GM15510 (cell line): ENCODE results near the gene SORCS2.

Source experiments
- POLR2A ChIP-seq: IDR thresholded peaks from 3 replicates; pipeline ENCODE4 v1.6.1; 2011; ENCODE audit warnings: borderline replicate concordance; ENCODE audit not compliant: insufficient read length; ENCODE audit errors: extremely low read depth

The SORCS2 gene

GRCh38 chr4:7399440-7400234, 207.3 kb downstream of the SORCS2 start:
- no peak for TF ChIP-seq POLR2A

DNA sequence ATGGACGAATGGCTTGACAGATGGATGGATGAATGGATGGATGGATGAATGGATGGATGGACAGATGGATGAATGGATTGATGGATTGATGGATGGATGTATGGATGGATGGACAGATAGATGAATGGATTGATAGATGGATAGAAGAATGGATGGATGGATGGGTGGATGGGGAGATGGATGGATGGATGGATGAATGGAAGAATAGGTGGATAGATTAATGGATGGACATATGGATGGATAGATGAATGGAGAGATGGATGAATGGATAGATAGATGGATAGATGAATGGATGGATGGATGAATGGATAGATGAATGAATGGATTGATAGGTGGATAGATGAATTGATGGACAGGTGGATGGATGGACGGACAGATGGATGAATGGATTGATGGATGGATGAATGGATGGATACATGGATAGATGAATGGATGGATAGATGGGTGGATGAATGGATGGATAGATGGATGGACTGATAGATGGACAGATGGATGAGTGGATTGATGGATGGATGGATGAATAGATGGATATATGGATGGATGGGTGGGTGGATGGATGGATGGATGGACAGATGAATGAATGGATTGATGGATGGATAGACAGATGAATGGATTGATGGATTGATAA, 208.4 kb downstream of the SORCS2 start:
- no peak for TF ChIP-seq POLR2A

GRCh38 chr4:7402526-7402925, 210.2 kb downstream of the SORCS2 start:
- no peak for TF ChIP-seq POLR2A

GRCh38 chr4:7403001-7403400, 210.7 kb downstream of the SORCS2 start:
- no peak for TF ChIP-seq POLR2A

DNA sequence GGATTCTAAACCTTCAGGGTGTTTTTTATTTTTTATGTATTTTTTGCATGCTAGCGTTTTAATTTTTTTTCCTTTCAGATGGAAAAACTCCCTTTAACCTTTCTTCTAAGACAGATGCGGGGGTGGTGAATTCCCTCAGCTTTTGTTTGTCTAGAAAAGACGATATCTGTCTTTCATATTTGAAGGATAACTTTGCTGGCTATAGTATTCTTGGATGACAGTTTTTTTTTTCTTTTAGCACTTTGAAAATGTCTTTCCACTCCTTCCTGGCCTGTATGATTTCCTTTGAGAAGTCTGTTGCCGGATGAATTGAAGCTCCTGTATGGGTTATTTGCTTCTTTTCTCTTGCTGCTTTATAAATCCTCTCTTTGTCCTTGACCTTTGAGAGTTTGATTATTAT, 215.8 kb downstream of the SORCS2 start:
- no peak for TF ChIP-seq POLR2A

GRCh38 chr4:7410446-7410845, 218.1 kb downstream of the SORCS2 start:
- TF ChIP-seq POLR2A = no peak

DNA sequence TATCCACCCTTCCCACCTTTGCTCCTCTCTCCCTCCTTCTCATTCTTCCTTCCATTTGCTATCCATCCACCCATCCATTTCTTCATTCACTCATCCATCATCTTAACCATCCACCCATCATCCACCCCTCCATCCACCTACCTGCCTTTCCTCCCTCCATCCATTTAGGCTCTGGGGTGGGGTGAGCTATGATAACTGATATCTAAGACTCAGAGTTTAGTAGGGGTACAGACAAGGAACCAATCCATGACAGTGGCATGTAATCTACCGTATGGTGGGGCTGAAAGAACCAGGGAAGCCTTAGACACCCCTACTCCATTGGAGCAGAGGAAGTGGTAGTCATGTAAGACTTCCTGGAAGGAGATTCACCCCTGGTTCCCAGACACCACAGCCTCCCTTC, 219.2 kb downstream of the SORCS2 start:
- TF ChIP-seq POLR2A = no peak

DNA sequence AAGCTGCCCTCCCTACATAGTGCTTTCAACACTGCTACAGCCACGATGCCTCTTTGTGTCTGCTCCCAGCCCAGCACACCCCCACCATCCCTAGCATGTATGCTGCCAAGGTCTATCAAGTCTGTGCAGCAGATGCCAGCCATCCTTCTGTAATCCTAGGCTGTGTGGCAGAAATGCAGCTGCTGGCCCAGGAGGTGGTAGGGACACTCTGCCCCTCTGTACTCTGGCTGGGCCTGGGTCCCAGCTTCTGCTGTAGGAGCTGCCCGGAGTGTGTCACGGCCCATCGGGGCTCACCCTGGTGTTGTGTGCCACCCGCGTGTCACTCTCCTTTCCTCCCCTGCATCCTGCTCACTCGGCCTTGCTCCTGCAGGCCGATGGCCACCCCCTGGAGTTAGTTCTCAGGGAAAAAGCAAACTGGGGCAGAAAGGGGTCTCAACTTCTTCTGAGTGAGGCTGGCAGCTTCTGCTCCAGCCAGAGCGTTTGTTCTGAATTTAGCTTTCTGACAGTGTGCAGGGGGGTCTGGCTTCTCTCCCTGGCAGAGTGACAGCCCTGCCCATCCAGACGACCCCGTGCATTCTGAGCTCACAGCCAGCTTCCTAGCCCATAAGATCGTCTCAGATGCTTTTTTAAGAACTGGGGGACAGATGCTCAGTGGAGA, 219.7 kb downstream of the SORCS2 start:
- no peak for TF ChIP-seq POLR2A

GRCh38 chr4:7412554-7412912, 220.2 kb downstream of the SORCS2 start:
- TF ChIP-seq POLR2A = no peak

DNA sequence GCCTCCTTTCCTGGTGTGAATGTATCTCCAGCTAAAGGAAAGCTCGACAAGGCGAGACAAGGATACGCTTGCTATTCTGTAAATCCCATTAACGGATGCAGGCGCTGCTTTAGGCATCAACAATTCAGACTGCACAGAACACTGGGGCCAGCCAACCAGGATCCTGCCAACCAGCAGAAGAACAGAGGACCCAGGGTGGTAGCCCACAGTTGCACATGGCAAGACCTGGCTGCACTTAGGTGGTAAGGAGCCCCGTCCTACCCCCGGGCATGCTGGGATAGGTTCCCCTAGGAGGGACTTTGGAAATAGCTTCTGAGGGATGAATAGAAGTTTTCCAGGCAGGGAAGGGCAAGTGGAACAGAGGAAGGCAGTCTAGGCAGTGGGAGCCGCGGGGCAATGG, 221.7 kb downstream of the SORCS2 start:
- no peak for TF ChIP-seq POLR2A

DNA sequence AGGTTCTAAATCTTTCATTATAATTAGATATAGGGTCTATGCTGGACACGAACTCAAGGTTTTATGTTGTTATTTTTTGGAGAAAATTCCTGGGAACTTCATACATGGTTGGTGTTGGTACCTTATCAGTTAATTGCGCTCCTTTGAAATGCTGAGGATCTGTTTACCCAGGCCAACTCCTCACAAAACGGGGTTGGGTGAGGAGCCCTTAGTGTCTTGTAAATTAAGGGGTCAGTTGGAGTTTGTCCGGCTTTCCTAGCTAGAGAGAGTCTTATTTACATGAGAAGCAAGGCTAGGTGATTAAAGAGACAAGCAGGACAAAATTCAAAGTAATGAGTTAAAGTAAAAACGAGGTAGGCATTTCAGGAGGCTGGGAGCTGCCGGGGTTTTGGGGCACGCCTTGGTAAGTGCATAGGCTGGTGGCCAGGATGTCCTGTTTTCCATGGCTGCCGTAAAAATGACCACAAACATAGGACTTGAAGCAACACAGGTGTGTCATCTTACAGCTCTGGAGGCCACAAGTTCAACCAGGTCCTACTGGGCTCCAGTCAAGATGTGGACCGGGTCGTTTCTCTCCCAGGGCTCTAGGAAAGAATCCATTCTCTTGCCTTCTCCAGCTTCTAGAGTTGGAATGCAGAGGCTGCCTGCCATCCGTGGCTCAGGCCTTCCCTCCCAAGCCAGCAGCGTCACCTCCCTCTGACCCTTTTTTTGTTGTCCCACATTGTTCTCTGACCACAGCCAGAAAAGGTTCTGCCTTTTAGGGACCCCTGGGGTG, 222.6 kb downstream of the SORCS2 start:
- no peak for TF ChIP-seq POLR2A

DNA sequence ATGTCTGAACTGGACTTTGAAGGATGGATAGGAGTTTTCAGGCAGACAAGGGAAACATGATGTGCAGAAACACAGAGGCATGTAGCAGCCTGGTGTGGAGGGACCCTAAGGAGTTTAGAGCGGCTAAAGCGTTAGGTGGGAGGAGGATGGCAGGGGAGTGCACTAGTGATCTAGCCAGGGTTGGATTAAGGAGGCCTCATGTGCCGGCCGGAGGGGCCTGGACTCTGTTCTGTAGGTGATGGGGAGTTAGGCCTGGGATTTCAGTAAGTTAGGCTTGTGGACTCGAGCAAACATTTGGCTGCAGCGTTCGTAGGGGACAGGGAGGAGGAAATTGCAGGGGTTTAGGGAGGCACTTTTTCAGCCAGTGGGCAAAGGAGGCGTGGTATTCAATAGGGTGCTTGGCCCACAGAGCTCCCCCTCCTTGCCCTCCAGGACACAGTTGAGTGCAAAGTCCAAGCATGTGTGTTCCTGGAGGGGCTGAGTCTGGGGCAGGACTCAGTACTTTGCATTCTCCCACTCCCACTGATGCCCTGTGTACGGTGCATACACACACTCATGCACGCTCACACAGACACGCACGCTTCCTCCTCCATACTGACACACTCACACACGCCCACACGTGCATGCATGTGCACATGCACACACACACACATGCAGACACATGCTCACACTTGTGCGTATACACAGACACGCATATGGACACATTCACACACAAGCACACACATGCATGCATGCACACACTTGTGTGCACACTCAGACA, 223.8 kb downstream of the SORCS2 start:
- TF ChIP-seq POLR2A = no peak

DNA sequence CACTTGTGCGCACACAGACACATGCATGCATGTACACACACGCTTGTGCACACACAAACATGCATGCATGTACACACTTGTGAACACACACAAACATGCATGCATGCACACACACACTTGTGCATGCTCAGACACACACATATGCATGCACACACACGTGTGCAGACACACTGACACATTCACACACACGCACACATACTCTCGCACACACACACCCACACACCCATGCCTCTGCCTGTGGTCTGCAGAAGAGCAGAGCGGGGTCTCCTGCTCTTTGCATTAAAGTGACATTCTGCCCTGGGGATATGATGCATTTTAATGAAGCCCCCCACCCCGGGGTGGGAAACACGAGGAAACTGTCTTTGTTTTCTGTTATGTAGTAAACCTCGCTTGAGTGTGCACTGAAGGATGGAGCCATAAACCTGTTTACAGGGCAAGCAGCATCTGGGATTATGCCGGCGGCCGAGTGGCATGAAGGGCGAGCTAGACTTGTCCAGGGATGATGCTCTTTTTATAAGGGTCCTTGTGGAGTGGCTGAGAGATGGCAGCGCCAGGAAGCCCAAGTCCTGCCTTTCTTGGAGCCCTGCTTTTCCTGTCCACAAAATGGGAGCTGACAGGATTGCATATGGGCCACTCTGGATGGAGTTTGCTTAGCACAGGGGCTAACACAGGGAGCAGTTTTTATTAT, 224.6 kb downstream of the SORCS2 start:
- TF ChIP-seq POLR2A = no peak

GRCh38 chr4:7417639-7418038, 225.3 kb downstream of the SORCS2 start:
- no peak for TF ChIP-seq POLR2A
